Smooth muscle cell of the brain vasculature (primary cell): ENCODE data around the gene TRIM14.
"Not testable (repeated sequence)": the region's sequence is repeated elsewhere in the genome, so short reads cannot be mapped to it uniquely, and the experiment has no call there.

ENCODE experiments used
- DNase-seq: peaks from one replicate; pipeline ENCODE4 v3.0.0-alpha.2; 2012; ENCODE audit warnings: low read depth, low spot score

The TRIM14 gene

GRCh38 chr9:98142182-98142907, 23.3 kb upstream of the TRIM14 start:
- no peak for DNase-seq

GRCh38 chr9:98140503-98140902, 21.5 kb upstream of the TRIM14 start:
- no peak for DNase-seq

- no peak for DNase-seq
These were observed 17.5 kb upstream of the TRIM14 start for GRCh38 chr9:98136489-98136888.

GRCh38 chr9:98135938-98136337, 16.9 kb upstream of the TRIM14 start:
- no peak for DNase-seq

GRCh38 chr9:98135558-98135934, 16.5 kb upstream of the TRIM14 start:
- DNase-seq, result no peak

GRCh38 chr9:98134702-98135557, 15.9 kb upstream of the TRIM14 start:
- DNase-seq, result no peak

GRCh38 chr9:98132806-98133631, 14.0 kb upstream of the TRIM14 start:
- no peak for DNase-seq

- DNase-seq, result no peak
These were observed 13.1 kb upstream of the TRIM14 start for GRCh38 chr9:98132158-98132557.

- no peak for DNase-seq
These were observed 11.7 kb upstream of the TRIM14 start for GRCh38 chr9:98130576-98131228.

GRCh38 chr9:98130060-98130459, 11.0 kb upstream of the TRIM14 start:
- DNase-seq, result not testable (repeated sequence)

- no peak for DNase-seq
These were observed 10.4 kb upstream of the TRIM14 start for GRCh38 chr9:98129451-98129881.

- DNase-seq, result no peak
These were observed 9.3 kb upstream of the TRIM14 start for GRCh38 chr9:98128316-98128715.

GRCh38 chr9:98127226-98127625, 8.2 kb upstream of the TRIM14 start:
- no peak for DNase-seq

GRCh38 chr9:98124637-98125426, 5.8 kb upstream of the TRIM14 start:
- DNase-seq, result peak; percentile 45

GRCh38 chr9:98124091-98124490, 5.1 kb upstream of the TRIM14 start:
- DNase-seq, result not testable (repeated sequence)

GRCh38 chr9:98121058-98121457, 2.0 kb upstream of the TRIM14 start:
- no peak for DNase-seq

GRCh38 chr9:98120476-98120875, 1.5 kb upstream of the TRIM14 start:
- DNase-seq, result no peak

- DNase-seq, result no peak
These were observed 910 bp downstream of the TRIM14 start for GRCh38 chr9:98117984-98118639.

- DNase-seq, result not testable (repeated sequence)
These were observed 1.9 kb downstream of the TRIM14 start for GRCh38 chr9:98117097-98117496.

- DNase-seq, result no peak
These were observed 10.0 kb downstream of the TRIM14 start for GRCh38 chr9:98109052-98109451.
